ENCODE data around the gene PIGL. TPM values are rescaled to one million over a fixed set of nuclear protein-coding genes. Genes with fewer than 3 reads are reported as not detected.

The PIGL gene
- total and polyA plus RNA-seq, 2 of the 4 experiments (the other 2 are of a cell fraction) = 17.9 to 29.5 TPM

GRCh38 chr17:16364625-16365024 is 147.6 kb downstream of the PIGL start:
- dilution Hi-C loops (cut with HindIII; ENCODE audit: low sequenced_read_pairs, unreplicated experiment) = no loop called here
- no peak overlapping the region for H3K18ac ChIP-seq (ENCODE audit: low read depth, low read length)
- no peak overlapping the region for H3K9ac ChIP-seq (ENCODE audit: low read depth, low read length)
- H3K9me3 ChIP-seq (ENCODE audit: control insufficient read depth, insufficient read depth, low read length) = no peaks in the 10 kb centered on the region
- H3K4me1 ChIP-seq (ENCODE audit: control insufficient read depth, insufficient read depth, low read length) = no peaks in the 10 kb centered on the region
- H3K27me3 ChIP-seq (ENCODE audit: control insufficient read depth, insufficient read depth, low read length) = no peaks in the 10 kb centered on the region
- H3K79me1 ChIP-seq (ENCODE audit: low read depth in 1 of 2, low read length in 2 of 2) = no peaks in the 10 kb centered on the region
- no peak overlapping the region for H2BK20ac ChIP-seq (ENCODE audit: low read depth, low read length)
- no peak overlapping the region for H3K27ac ChIP-seq (ENCODE audit: insufficient read depth, low read length)
- DNase-seq (no peak), ATAC-seq (ENCODE audit: low read depth) (0 out of 2 replicates have a peak, but pooled peaks have one; percentile 11)
- intact Hi-C loops (cut with micrococcal nuclease) = no loop called here
- no peaks in the 10 kb centered on the region for H3K36me3 ChIP-seq (ENCODE audit: control insufficient read depth, insufficient read depth, low read length)
- ChIA-PET POLR2A (ENCODE audit: unreplicated experiment) (no interaction called here), CTCF (interaction anchor here (0.5 to 1.9 kb wide), 10 partner anchors 12 to 719 kb away, joined by 3 to 19 read pairs (median 5); partner anchors contain the start of genes CENPV, TRPV2 and UBB)
- no peak overlapping the region for H3K4ac ChIP-seq (ENCODE audit: low read depth, low read length)
- H3K14ac ChIP-seq (replicated peaks; ENCODE audit: low read depth, low read length) = no peak overlapping the region
- in situ Hi-C loops (cut with MboI; ENCODE audit: low sequenced_read_pairs) = loop anchor here (10.0 kb wide), 1 partner anchor 160 kb away; no protein-coding TSS in a partner anchor
- no peak overlapping the region for H4K8ac ChIP-seq (ENCODE audit: low read depth in 2 of 2, low read length in 2 of 2)
- no peak overlapping the region for H2BK15ac ChIP-seq (ENCODE audit: low read depth, low read length)
- no peak overlapping the region for H4K91ac ChIP-seq (ENCODE audit: insufficient read depth, low read depth, low read length)
- H4K20me1 ChIP-seq (ENCODE audit: insufficient read depth, low read length) = no peaks in the 10 kb centered on the region
- H3K56ac ChIP-seq (ENCODE audit: extremely low read depth, insufficient read depth, low read length) = no peak overlapping the region
- H2BK5ac ChIP-seq (ENCODE audit: low read depth, low read length, poor library complexity, severe bottlenecking) = no peak overlapping the region
- no peak overlapping the region for H4K5ac ChIP-seq (ENCODE audit: low read depth, low read length)
- no peak for TF ChIP-seq MAFK (IDR thresholded peaks at IDR 0.05; ENCODE audit: low read depth, low read length)
- TF ChIP-seq CTCF (conservative IDR thresholded peaks at IDR 0.05; ENCODE audit: low read depth, low read length) = no peak
- no peak for TF ChIP-seq NFE2L2 (IDR thresholded peaks at IDR 0.05; ENCODE audit: low read depth, low read length)
- TF ChIP-seq USF2 (IDR thresholded peaks at IDR 0.05; ENCODE audit: low read depth, low read length) = no peak
- no peak for TF ChIP-seq CEBPB (IDR thresholded peaks at IDR 0.05; ENCODE audit: low read depth, low read length)
- no peak for TF ChIP-seq RCOR1 (IDR thresholded peaks at IDR 0.05; ENCODE audit: insufficient replicate concordance, low read length)
- no peak for TF ChIP-seq RAD21 (IDR thresholded peaks at IDR 0.05; ENCODE audit: low read length)
- TF ChIP-seq RFX5 (IDR thresholded peaks at IDR 0.05; ENCODE audit: low read depth, low read length) = no peak
- TF ChIP-seq POLR2A (IDR thresholded peaks at IDR 0.05; ENCODE audit: low read depth, low read length) = no peak
- TF ChIP-seq MAZ (IDR thresholded peaks at IDR 0.05; ENCODE audit: borderline replicate concordance, low read depth, low read length) = no peak
- no peak for TF ChIP-seq CHD1 (IDR thresholded peaks at IDR 0.05; ENCODE audit: low read depth, low read length)
- no peak for TF ChIP-seq MXI1 (IDR thresholded peaks at IDR 0.05; ENCODE audit: borderline replicate concordance, low read depth, low read length)
- TF ChIP-seq BHLHE40 (IDR thresholded peaks at IDR 0.05; ENCODE audit: low read depth, low read length) = no peak
- H2BK120ac ChIP-seq (ENCODE audit: low read depth, low read length) = no peak overlapping the region
- H2AK5ac ChIP-seq (ENCODE audit: low read depth, low read length) = no peak overlapping the region
- no peak overlapping the region for H3K4me2 ChIP-seq (ENCODE audit: low read depth, low read length)
- H3K4me3 ChIP-seq (ENCODE audit: insufficient read depth, low read depth, low read length) = no peak overlapping the region
- H3K23ac ChIP-seq (ENCODE audit: low read depth, low read length) = no peak overlapping the region
- BruUV-seq (replicated peaks) = no TSS peak
- H2AFZ ChIP-seq (replicated peaks; ENCODE audit: low read length, poor library complexity) = no peak overlapping the region
- no peak overlapping the region for H2AK9ac ChIP-seq (replicated peaks; ENCODE audit: low read depth, low read length, poor library complexity)
- no peaks in the 10 kb centered on the region for H3K9me1 ChIP-seq (ENCODE audit: insufficient read depth, low read length)
